ENCODE results near the gene PDPR.
"Not testable (repeated sequence)": the region's sequence is repeated elsewhere in the genome, so short reads cannot be mapped to it uniquely, and the experiment has no call there.

PDPR gene

GRCh38 chr16:70157477-70158260, 43.5 kb downstream of the PDPR start:
- Histone ChIP-seq H3K36me3 (ENCODE audit: control insufficient read depth, insufficient read depth, low read length) (peaks cover 73% of the 10 kb centered on the region), H3K9me3 (ENCODE audit: control insufficient read depth, insufficient read depth, low read length) (no peaks in the 10 kb centered on the region), H3K4me3 (ENCODE audit: low read depth, low read length) (no peak overlapping the region), H3K4me1 (ENCODE audit: control insufficient read depth, insufficient read depth, low read length) (no peaks in the 10 kb centered on the region), H3K9ac (ENCODE audit: low read depth, low read length) (no peak overlapping the region), H3K27me3 (ENCODE audit: control insufficient read depth, insufficient read depth, low read length) (no peaks in the 10 kb centered on the region)

DNA sequence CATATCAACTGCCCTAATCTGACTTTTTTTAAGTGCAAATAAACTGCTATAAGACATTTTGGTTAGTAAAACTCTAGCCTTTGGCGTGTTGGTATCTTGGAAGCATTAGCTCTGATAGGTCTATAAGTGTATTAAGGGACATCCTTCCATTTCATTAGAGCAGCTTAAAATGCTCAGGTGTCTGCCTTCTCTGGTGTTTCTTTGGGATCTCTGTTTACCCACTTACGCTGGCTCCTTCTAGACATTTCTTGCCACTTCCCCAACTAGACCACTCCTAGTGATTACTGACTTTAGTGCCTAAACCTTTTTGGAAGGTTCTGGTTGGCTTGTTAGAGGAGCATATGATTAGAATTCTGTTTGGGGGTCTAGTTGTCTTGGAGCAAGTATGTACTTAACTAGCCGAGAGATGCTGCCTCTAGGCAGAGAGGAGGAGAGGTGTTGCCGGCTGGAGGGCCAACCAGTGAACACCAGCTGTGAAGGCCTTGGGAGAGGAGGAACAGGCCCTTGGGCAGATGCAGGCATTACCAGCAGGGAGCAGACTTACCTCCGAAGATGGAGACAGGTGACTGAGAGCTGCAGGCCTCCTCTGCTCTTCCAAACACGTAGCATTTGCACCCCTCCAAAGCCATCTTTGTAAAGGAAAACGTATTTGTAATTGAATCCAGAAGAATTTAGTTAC, 44.3 kb downstream of the PDPR start:
- H3K9ac ChIP-seq (ENCODE audit: low read depth, low read length): no peak overlapping the region
- no peaks in the 10 kb centered on the region for H3K9me3 ChIP-seq (ENCODE audit: control insufficient read depth, insufficient read depth, low read length)
- H3K4me1 ChIP-seq (ENCODE audit: control insufficient read depth, insufficient read depth, low read length): no peaks in the 10 kb centered on the region
- H3K4me3 ChIP-seq (ENCODE audit: low read depth, low read length): no peak overlapping the region
- no peaks in the 10 kb centered on the region for H3K27me3 ChIP-seq (ENCODE audit: control insufficient read depth, insufficient read depth, low read length)
- H3K36me3 ChIP-seq (ENCODE audit: control insufficient read depth, insufficient read depth, low read length): peaks cover 66% of the 10 kb centered on the region

GRCh38 chr16:70159355-70160348, 45.5 kb downstream of the PDPR start:
- Histone ChIP-seq H3K9ac (ENCODE audit: low read depth, low read length) (no peak overlapping the region), H3K27me3 (ENCODE audit: control insufficient read depth, insufficient read depth, low read length) (no peaks in the 10 kb centered on the region), H3K9me3 (ENCODE audit: control insufficient read depth, insufficient read depth, low read length) (no peaks in the 10 kb centered on the region), H3K36me3 (ENCODE audit: control insufficient read depth, insufficient read depth, low read length) (peaks cover 60% of the 10 kb centered on the region), H3K4me3 (ENCODE audit: low read depth, low read length) (no peak overlapping the region), H3K4me1 (ENCODE audit: control insufficient read depth, insufficient read depth, low read length) (no peaks in the 10 kb centered on the region)

GRCh38 chr16:70160388-70160787, 46.3 kb downstream of the PDPR start:
- Histone ChIP-seq H3K9ac (ENCODE audit: low read depth, low read length) (no peak overlapping the region), H3K27me3 (ENCODE audit: control insufficient read depth, insufficient read depth, low read length) (no peaks in the 10 kb centered on the region), H3K4me1 (ENCODE audit: control insufficient read depth, insufficient read depth, low read length) (no peaks in the 10 kb centered on the region), H3K4me3 (ENCODE audit: low read depth, low read length) (no peak overlapping the region), H3K9me3 (ENCODE audit: control insufficient read depth, insufficient read depth, low read length) (no peaks in the 10 kb centered on the region), H3K36me3 (ENCODE audit: control insufficient read depth, insufficient read depth, low read length) (peaks cover 57% of the 10 kb centered on the region)

DNA sequence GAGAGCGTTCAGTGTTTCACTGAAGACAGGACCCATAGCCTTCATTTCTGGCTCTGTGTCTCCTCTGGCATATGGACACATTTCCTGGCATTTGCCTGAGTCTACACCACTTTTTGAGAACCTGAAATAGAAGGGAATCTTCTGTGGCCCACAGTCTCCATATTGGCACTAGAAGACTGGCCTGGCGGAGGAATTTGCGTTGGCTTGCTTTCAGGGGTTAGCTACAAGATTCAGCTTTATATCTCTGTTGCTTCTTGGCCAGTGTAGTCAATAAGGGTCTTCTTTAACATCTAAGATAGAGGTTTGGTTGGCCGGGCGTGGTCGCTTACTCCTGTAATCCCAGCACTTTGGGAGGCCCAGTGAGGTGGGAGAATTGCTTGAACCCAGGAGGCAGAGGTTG, 46.7 kb downstream of the PDPR start:
- Histone ChIP-seq H3K9ac (ENCODE audit: low read depth, low read length) (no peak overlapping the region), H3K36me3 (ENCODE audit: control insufficient read depth, insufficient read depth, low read length) (peaks cover 56% of the 10 kb centered on the region), H3K4me3 (ENCODE audit: low read depth, low read length) (no peak overlapping the region), H3K4me1 (ENCODE audit: control insufficient read depth, insufficient read depth, low read length) (no peaks in the 10 kb centered on the region), H3K27me3 (ENCODE audit: control insufficient read depth, insufficient read depth, low read length) (no peaks in the 10 kb centered on the region), H3K9me3 (ENCODE audit: control insufficient read depth, insufficient read depth, low read length) (no peaks in the 10 kb centered on the region)

DNA sequence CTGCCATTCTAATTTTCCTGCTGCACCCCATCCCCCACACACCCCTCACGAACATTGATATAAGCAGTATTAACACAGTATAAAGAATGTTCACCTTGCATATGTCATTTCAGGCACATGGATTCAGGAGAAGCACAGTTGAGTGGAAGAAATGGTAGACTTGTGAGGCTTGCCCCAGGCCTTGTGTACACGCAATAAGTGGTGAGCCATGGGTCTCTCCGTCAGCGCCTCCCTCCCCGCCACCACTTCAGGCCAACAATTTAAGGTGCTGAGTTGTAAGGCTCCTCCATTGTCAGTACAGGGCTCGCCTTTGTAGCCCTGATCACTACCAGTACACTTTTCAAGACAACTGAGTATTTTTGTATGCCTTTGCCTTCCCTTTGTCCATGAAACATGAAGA, 47.2 kb downstream of the PDPR start:
- Histone ChIP-seq H3K4me1 (ENCODE audit: control insufficient read depth, insufficient read depth, low read length) (no peaks in the 10 kb centered on the region), H3K27me3 (ENCODE audit: control insufficient read depth, insufficient read depth, low read length) (no peaks in the 10 kb centered on the region), H3K9me3 (ENCODE audit: control insufficient read depth, insufficient read depth, low read length) (no peaks in the 10 kb centered on the region), H3K36me3 (ENCODE audit: control insufficient read depth, insufficient read depth, low read length) (peaks cover 52% of the 10 kb centered on the region), H3K9ac (ENCODE audit: low read depth, low read length) (no peak overlapping the region), H3K4me3 (ENCODE audit: low read depth, low read length) (no peak overlapping the region)

GRCh38 chr16:70162041-70162451, 47.9 kb downstream of the PDPR start:
- Histone ChIP-seq H3K9me3 (ENCODE audit: control insufficient read depth, insufficient read depth, low read length) (no peaks in the 10 kb centered on the region), H3K27me3 (ENCODE audit: control insufficient read depth, insufficient read depth, low read length) (no peaks in the 10 kb centered on the region), H3K4me1 (ENCODE audit: control insufficient read depth, insufficient read depth, low read length) (no peaks in the 10 kb centered on the region), H3K4me3 (ENCODE audit: low read depth, low read length) (no peak overlapping the region), H3K9ac (ENCODE audit: low read depth, low read length) (no peak overlapping the region), H3K36me3 (ENCODE audit: control insufficient read depth, insufficient read depth, low read length) (peaks cover 45% of the 10 kb centered on the region)

DNA sequence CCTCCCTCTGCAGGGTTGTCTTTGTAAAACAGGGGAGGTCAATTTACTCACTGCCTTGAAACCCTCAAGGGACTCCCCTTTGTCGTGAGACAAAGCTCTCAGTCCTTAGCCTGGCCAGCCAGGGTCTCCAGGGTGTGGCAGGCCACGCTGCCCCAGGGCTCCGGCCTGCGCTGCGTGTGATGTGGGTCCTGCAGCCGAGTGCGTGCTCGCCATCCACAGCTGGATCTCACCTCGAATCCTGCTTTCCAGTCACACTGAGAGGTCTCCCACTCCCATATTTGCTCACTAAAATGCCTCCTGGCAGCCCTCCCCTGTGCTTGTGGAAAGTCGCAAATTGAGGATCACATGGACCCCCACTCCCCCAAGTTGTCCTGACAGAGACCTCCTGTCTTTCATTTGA, 49.5 kb downstream of the PDPR start:
- peak overlapping the region; percentile 51 for H3K9ac ChIP-seq (ENCODE audit: low read depth, low read length)
- no peaks in the 10 kb centered on the region for H3K27me3 ChIP-seq (ENCODE audit: control insufficient read depth, insufficient read depth, low read length)
- H3K4me1 ChIP-seq (ENCODE audit: control insufficient read depth, insufficient read depth, low read length): no peaks in the 10 kb centered on the region
- H3K36me3 ChIP-seq (ENCODE audit: control insufficient read depth, insufficient read depth, low read length): peaks cover 30% of the 10 kb centered on the region
- H3K9me3 ChIP-seq (ENCODE audit: control insufficient read depth, insufficient read depth, low read length): no peaks in the 10 kb centered on the region
- no peak overlapping the region for H3K4me3 ChIP-seq (ENCODE audit: low read depth, low read length)

DNA sequence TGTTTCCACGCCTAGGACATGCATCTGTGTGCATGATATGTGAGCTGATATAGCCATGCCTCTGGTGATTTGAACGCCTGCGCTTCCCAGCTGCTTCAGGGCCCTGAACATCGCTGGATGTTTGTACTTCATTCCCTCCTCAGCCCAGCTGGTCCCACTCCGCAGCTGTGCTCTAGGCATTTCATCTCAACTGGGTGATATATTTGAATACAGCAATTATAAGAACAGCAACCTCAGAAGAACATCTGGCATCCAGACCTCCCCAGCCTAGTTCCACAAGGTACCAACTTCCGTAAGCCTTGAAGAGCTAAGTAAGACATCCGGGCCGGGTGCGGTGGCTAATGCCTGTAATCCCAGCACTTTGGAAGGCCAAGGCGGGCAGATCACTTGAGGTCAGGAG, 52.6 kb downstream of the PDPR start:
- H3K36me3 ChIP-seq (ENCODE audit: control insufficient read depth, insufficient read depth, low read length); H3K4me1 ChIP-seq (ENCODE audit: control insufficient read depth, insufficient read depth, low read length); H3K27me3 ChIP-seq (ENCODE audit: control insufficient read depth, insufficient read depth, low read length); H3K4me3 ChIP-seq (ENCODE audit: low read depth, low read length); H3K9me3 ChIP-seq (ENCODE audit: control insufficient read depth, insufficient read depth, low read length); H3K9ac ChIP-seq (ENCODE audit: low read depth, low read length): not testable (repeated sequence)

GRCh38 chr16:70173212-70173837, 59.2 kb downstream of the PDPR start, which contains the start of gene CLEC18C:
TSS of gene CLEC18C (plus strand) at chr16:70173787. CDS start at chr16:70174279, 492 bp downstream.
- H3K27me3 ChIP-seq (ENCODE audit: control insufficient read depth, insufficient read depth, low read length); H3K4me1 ChIP-seq (ENCODE audit: control insufficient read depth, insufficient read depth, low read length); H3K9ac ChIP-seq (ENCODE audit: low read depth, low read length): not testable (repeated sequence)

DNA sequence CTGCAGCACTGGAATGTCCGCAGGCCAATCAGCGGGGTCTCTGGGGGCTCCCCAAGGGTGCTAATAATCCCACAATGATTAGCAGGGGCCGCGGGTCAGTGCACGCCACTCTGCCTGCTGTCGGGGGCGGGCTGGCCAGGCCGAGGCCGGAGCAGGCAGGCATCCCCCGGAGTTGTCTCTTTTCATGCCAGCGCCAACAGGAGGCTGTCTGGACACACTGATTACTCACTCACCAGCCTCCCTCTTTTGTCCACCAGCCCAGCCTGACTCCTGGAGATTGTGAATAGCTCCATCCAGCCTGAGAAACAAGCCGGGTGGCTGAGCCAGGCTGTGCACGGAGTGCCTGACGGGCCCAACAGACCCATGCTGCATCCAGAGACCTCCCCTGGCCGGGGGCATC, 59.8 kb downstream of the PDPR start:
- not testable (repeated sequence) for H3K9me3 ChIP-seq (ENCODE audit: control insufficient read depth, insufficient read depth, low read length); H3K4me3 ChIP-seq (ENCODE audit: low read depth, low read length); H3K36me3 ChIP-seq (ENCODE audit: control insufficient read depth, insufficient read depth, low read length); H3K9ac ChIP-seq (ENCODE audit: low read depth, low read length); H3K4me1 ChIP-seq (ENCODE audit: control insufficient read depth, insufficient read depth, low read length); H3K27me3 ChIP-seq (ENCODE audit: control insufficient read depth, insufficient read depth, low read length)

More at GRCh38 chr16:70173212-70173837, 59.2 kb downstream of the PDPR start, which contains the start of gene CLEC18C:
- not testable (repeated sequence) for H3K36me3 ChIP-seq (ENCODE audit: control insufficient read depth, insufficient read depth, low read length); H3K9me3 ChIP-seq (ENCODE audit: control insufficient read depth, insufficient read depth, low read length); H3K4me3 ChIP-seq (ENCODE audit: low read depth, low read length)

Measured in iPS-15b (cell line).